Body of pancreas (tissue), 4 donors: ENCODE results near the gene FALEC.

Experiments used
- POLR2A ChIP-seq, 3 donors: fragments of 450-650 bp; IDR thresholded peaks; one replicate each; pipeline ENCODE4 v1.6.1; 2016; ENCODE audit warnings: antibody characterized with exemption in 3 of 3, mild to moderate bottlenecking in 2 of 3
- TF ChIP-seq, protein P1 (sequence below), 7 experiments: fragments of 450-650 bp in 4 of 7; fragments of 200-600 bp in 3 of 7; sonication (generic) in 3 of 7; IDR thresholded peaks; one replicate each; pipeline ENCODE4 v1.5.1; 2016 to 2019; ENCODE audit warnings: antibody characterized with exemption in 7 of 7

DNA sequence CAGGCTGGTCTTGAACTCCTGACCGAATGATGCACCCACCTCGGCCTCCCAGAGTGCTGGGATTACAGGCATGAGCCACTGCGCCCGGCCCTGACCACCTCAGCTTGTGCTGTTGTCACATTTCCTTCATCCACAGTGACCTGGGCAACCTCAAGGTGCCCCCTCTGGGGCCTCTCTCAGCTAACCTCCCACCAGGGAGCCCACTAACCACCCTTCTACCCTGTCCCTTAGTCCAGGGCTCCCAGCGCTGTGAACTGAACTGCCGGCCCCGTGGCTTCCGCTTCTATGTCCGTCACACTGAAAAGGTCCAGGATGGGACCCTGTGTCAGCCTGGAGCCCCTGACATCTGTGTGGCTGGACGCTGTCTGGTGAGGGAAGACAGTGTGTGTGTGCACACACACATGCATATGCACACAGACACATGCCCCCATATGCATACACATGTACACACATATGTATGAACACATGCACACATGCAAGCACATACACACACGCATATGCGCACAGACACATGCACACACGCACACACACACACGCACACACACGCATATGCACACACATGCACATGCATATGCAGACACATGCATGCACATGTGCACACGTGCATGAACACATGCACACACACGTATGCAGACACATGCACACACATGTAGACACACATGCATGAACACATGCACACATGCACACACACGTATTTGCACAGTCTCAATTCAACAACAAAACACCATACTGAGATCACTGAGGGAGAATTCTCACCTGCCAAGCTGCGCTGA lies 39.8 kb downstream of the FALEC start:
- TF ChIP-seq POLR2A (IDR thresholded peaks at IDR 0.05) = no peak
- TF ChIP-seq, protein P1, sequence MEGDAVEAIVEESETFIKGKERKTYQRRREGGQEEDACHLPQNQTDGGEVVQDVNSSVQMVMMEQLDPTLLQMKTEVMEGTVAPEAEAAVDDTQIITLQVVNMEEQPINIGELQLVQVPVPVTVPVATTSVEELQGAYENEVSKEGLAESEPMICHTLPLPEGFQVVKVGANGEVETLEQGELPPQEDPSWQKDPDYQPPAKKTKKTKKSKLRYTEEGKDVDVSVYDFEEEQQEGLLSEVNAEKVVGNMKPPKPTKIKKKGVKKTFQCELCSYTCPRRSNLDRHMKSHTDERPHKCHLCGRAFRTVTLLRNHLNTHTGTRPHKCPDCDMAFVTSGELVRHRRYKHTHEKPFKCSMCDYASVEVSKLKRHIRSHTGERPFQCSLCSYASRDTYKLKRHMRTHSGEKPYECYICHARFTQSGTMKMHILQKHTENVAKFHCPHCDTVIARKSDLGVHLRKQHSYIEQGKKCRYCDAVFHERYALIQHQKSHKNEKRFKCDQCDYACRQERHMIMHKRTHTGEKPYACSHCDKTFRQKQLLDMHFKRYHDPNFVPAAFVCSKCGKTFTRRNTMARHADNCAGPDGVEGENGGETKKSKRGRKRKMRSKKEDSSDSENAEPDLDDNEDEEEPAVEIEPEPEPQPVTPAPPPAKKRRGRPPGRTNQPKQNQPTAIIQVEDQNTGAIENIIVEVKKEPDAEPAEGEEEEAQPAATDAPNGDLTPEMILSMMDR (IDR thresholded peaks at IDR 0.05) = no peak
